Epidermal melanocyte (primary cell): ENCODE results near the gene FAM234A.
A peak's percentile ranks its signal among the peaks of the same experiment; 100 is the strongest.
"Not testable (repeated sequence)": the region's sequence is repeated elsewhere in the genome, so short reads cannot be mapped to it uniquely, and the experiment has no call there.

Experiments used
- DNase-seq: peaks from one replicate; pipeline ENCODE4 v3.0.0; 2011; ENCODE audit warnings: low spot score; ENCODE audit not compliant: insufficient read length

The FAM234A gene

GRCh38 chr16:230949-231348, 3.7 kb upstream of the FAM234A start:
- no peak for DNase-seq

GRCh38 chr16:239948-240277, 5.3 kb downstream of the FAM234A start:
- peak; percentile 56 for DNase-seq

GRCh38 chr16:240559-240958, 5.9 kb downstream of the FAM234A start:
- no peak for DNase-seq

- DNase-seq, result no peak
These were observed 7.7 kb downstream of the FAM234A start for GRCh38 chr16:242281-242680.

GRCh38 chr16:243348-243747, 8.7 kb downstream of the FAM234A start:
- DNase-seq, result no peak

- no peak for DNase-seq
These were observed 10.5 kb downstream of the FAM234A start for GRCh38 chr16:245105-245504.

- DNase-seq, result no peak
These were observed 12.4 kb downstream of the FAM234A start for GRCh38 chr16:247027-247426.

GRCh38 chr16:249431-249830, 14.8 kb downstream of the FAM234A start:
- no peak for DNase-seq

- no peak for DNase-seq
These were observed 18.0 kb downstream of the FAM234A start for GRCh38 chr16:252366-253337.

GRCh38 chr16:253833-254232, 19.2 kb downstream of the FAM234A start:
- DNase-seq, result no peak

GRCh38 chr16:254461-254860, 19.8 kb downstream of the FAM234A start:
- DNase-seq, result no peak

- DNase-seq, result no peak
These were observed 20.6 kb downstream of the FAM234A start for GRCh38 chr16:255183-255582.

- not testable (repeated sequence) for DNase-seq
These were observed 23.5 kb downstream of the FAM234A start for GRCh38 chr16:258091-258490.

- no peak for DNase-seq
These were observed 24.6 kb downstream of the FAM234A start for GRCh38 chr16:259226-259625.

- DNase-seq, result no peak
These were observed 25.2 kb downstream of the FAM234A start for GRCh38 chr16:259814-260253.

GRCh38 chr16:260326-260725, 25.7 kb downstream of the FAM234A start:
- no peak for DNase-seq

GRCh38 chr16:261031-261691, 26.5 kb downstream of the FAM234A start:
- DNase-seq, result no peak

- no peak for DNase-seq
These were observed 27.6 kb downstream of the FAM234A start for GRCh38 chr16:262121-262745.

GRCh38 chr16:263182-263774, 28.7 kb downstream of the FAM234A start:
- DNase-seq, result no peak

- DNase-seq, result no peak
These were observed 29.3 kb downstream of the FAM234A start for GRCh38 chr16:263944-264343.

- DNase-seq, result no peak
These were observed 29.9 kb downstream of the FAM234A start for GRCh38 chr16:264440-264951.
